ENCODE results near the gene ZNF235. TPM values are rescaled to one million over a fixed set of nuclear protein-coding genes. Genes with fewer than 3 reads are reported as not detected.

Gene ZNF235
- total RNA-seq = 3.4 and 6.6 TPM in 2 replicates

DNA sequence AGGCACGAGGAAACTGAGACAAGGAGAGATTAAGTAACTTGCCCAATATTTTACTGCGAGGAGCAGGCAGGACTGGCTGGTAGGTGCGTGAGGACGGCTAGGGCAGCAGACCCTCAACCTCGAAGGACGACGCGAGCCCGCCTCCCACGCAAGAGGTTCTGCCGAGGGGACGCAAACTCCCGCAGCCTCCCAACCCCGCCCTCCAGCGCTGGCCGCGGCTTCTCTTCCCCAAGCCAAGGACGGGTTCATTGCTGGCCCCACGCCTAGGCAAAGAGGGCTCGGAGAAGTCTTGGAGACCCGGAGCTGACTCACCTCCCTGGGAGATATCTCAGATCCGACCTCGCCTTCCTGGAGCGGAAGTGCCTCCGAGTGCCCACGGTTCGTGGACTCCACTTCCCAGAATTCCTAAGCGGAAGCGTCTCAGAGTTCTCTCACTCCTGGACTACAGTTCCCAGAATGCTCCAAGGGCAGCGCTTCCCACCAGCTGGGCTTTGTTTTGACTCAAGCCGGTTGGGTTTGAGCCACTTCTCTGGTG, at the start of gene ZNF235:
Gene ZNF235 (minus strand): TSS at position 367 of the 535 bp plus-strand sequence. CDS start 1,621 bp downstream, outside the sequence.

Other genes with a start within 250 kb of the ZNF235 start
- gene ZNF284, start 232.9 kb downstream of the ZNF235 start, total RNA-seq = 1.9 and 2.2 TPM in 2 replicates
- gene ZNF224, start 210.7 kb downstream of the ZNF235 start, total RNA-seq = 8.3 and 20.1 TPM in 2 replicates
- gene ZNF225, start 191.6 kb downstream of the ZNF235 start, total RNA-seq = 2.9 and 4.4 TPM in 2 replicates
- gene ZNF234, start 163.5 kb downstream of the ZNF235 start, total RNA-seq = 5.7 and 15.0 TPM in 2 replicates
- gene ZNF226, start 139.9 kb downstream of the ZNF235 start, total RNA-seq = 14.2 and 21.7 TPM in 2 replicates
- 15.5 and 17.9 TPM in 2 replicates for gene ZNF227, start 92.5 kb downstream of the ZNF235 start, total RNA-seq
- 0.10 and 0.25 TPM in 2 replicates for gene ZNF233, start 45.1 kb downstream of the ZNF235 start, total RNA-seq
- gene ZNF112, start 51.7 kb upstream of the ZNF235 start, total RNA-seq = 4.4 and 6.8 TPM in 2 replicates
- gene ZNF285, start 96.6 kb upstream of the ZNF235 start, total RNA-seq = 3.5 and 11.0 TPM in 2 replicates
- 8.4 and 11.9 TPM in 2 replicates for gene ZNF229, start 143.4 kb upstream of the ZNF235 start, total RNA-seq
- 10.7 and 11.5 TPM in 2 replicates for gene ZNF180, start 195.5 kb upstream of the ZNF235 start, total RNA-seq
- not detected in 2 replicates for gene CEACAM20, start 224.7 kb upstream of the ZNF235 start, total RNA-seq

Data from cardiac ventricle fibroblast (primary cell).